Nephron progenitor cell (in vitro differentiated cells): ENCODE measurements around the gene IMMT.

ENCODE experiments used
- DNase-seq: peaks from one replicate; pipeline ENCODE4 v3.0.0; 2021
- H3K27ac Mint-ChIP-seq: 2 replicates; pipeline ENCODE4 v1.8.0; 2021; ENCODE audit warnings: mild to moderate bottlenecking, moderate library complexity, mixed read lengths
- H3K27me3 Mint-ChIP-seq: 2 replicates; pipeline ENCODE4 v1.8.0; 2021; ENCODE audit warnings: mild to moderate bottlenecking, low read depth, mixed read lengths; ENCODE audit not compliant: poor library complexity
- H3K36me3 Mint-ChIP-seq: 2 replicates; pipeline ENCODE4 v1.8.0; 2021; ENCODE audit warnings: low read depth, mixed read lengths
- H3K4me1 Mint-ChIP-seq: 2 replicates; pipeline ENCODE4 v1.8.0; 2021; ENCODE audit warnings: mixed read lengths
- H3K4me3 Mint-ChIP-seq: 2 replicates; pipeline ENCODE4 v1.8.0; 2021; ENCODE audit warnings: mild to moderate bottlenecking, moderate library complexity, mixed read lengths
- H3K9me3 Mint-ChIP-seq: 2 replicates; pipeline ENCODE4 v1.8.0; 2021; ENCODE audit warnings: mild to moderate bottlenecking, moderate library complexity, mixed read lengths
- TF ChIP-seq, protein P1 (sequence below): fragments of 200-600 bp; sonication (generic); IDR thresholded peaks from 2 replicates; pipeline ENCODE4 v1.5.0; 2021; ENCODE audit warnings: antibody characterized with exemption

The IMMT gene

DNA sequence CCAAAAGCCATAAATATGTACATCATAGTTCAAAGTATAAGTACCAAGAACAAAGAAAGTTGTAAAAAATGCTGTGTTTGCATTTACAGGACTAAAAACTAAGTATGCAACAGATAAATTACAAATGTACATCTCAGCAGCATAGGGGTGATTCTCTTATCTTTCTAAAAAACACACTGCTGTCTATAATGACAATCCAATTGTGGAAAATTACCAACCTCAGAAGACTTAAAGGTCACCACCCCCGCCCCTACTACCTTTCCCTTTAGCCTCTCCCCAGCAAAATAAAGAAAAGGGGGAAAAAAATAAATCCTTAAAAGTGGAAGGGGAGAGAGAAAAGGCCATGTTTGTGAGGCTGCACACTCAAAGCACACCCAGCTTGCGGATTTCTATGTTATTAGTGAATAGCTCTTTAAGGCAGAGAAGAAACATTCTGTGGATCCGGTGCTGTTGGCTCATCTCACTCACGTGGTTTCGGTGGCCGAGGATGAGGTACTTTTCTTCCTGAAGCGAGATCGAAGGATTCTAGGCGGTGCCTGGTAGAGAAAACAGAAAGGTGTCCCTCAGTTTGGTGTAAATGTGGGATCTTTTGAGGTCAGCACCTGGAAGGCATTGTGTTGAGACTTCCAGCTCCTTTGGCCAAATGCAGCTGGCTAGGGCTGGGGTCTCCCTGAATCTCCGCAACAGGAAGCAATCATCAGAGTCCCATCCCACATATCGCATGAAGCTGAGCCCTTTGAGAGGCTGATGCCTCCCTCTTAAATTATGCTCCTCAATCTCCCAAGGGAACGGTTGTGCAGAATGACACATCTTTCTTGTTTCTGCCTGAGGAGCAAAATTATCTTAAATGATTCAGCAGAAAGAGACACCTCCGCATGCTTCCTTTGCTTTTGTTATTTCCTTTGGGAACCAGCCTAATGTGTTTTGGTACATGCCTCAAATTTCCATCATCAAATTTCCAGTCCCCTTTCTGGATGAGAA is 21.6 kb upstream of the IMMT start:
- no peak for DNase-seq
- peaks cover 32% of the 10 kb centered on the region for H3K4me1 Mint-ChIP-seq
- no peaks in the 10 kb centered on the region for H3K9me3 Mint-ChIP-seq
- peaks cover 2% of the 10 kb centered on the region for H3K27me3 Mint-ChIP-seq
- no peak overlapping the region for H3K4me3 Mint-ChIP-seq
- peaks cover 15% of the 10 kb centered on the region for H3K36me3 Mint-ChIP-seq
- H3K27ac Mint-ChIP-seq, result peak overlapping the region; percentile 9
- TF ChIP-seq, protein P1, sequence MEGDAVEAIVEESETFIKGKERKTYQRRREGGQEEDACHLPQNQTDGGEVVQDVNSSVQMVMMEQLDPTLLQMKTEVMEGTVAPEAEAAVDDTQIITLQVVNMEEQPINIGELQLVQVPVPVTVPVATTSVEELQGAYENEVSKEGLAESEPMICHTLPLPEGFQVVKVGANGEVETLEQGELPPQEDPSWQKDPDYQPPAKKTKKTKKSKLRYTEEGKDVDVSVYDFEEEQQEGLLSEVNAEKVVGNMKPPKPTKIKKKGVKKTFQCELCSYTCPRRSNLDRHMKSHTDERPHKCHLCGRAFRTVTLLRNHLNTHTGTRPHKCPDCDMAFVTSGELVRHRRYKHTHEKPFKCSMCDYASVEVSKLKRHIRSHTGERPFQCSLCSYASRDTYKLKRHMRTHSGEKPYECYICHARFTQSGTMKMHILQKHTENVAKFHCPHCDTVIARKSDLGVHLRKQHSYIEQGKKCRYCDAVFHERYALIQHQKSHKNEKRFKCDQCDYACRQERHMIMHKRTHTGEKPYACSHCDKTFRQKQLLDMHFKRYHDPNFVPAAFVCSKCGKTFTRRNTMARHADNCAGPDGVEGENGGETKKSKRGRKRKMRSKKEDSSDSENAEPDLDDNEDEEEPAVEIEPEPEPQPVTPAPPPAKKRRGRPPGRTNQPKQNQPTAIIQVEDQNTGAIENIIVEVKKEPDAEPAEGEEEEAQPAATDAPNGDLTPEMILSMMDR, result no peak

DNA sequence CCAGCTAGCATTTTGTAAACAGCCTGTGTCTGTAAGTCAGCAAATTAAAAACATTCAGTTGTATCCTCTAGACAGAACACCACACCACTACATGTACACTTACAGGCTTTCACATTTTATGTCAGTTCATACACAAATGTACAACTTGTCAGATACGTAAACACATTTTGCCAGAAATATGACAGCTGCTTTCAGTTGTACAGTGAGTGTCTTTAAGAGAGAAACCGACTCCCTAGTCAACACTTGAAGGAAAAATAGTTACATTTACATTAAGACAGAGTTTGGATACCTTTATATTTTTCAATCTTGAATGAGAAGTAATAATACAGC is 19.2 kb upstream of the IMMT start:
- no peak overlapping the region for H3K27ac Mint-ChIP-seq
- H3K36me3 Mint-ChIP-seq, result peaks cover 36% of the 10 kb centered on the region
- H3K27me3 Mint-ChIP-seq, result peaks cover 2% of the 10 kb centered on the region
- H3K4me3 Mint-ChIP-seq, result no peak overlapping the region
- H3K4me1 Mint-ChIP-seq, result peaks cover 22% of the 10 kb centered on the region
- no peaks in the 10 kb centered on the region for H3K9me3 Mint-ChIP-seq
- DNase-seq, result no peak
- TF ChIP-seq, protein P1, result no peak

DNA sequence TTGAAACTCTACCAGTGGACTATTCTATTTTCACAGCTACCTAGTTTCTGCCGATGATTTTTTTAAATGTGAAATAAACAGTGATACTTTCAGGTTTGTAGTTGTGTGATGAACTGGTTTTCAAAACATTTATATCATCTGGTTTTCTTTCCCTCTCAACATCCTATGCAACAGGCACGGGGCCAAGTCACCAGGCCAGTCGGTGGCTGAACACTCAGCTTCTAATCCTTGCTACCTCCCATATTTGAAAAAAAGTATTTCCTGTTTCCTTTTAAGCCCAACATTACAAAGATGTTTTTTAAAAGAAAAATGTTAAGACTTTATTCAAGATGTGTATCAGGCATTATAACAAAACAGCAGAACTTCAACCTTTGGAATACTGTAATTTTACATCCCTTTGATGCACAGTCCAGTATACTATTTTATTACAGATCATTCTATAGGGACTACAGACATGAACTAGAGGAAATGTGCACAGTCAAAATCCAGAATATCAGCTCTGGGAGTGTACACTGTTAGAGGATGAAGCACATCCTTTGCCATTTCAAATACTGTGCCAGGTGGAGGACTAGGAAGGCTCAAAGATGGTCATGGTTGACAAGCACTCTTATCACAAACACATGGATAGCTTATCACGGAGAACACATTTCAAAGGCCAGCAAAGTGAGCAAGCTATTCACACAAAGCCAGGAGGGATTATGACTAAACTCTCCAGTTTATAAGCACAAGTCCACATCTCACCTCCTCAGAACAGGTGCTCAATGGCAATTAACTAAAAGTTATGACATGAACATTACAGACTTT is 18.6 kb upstream of the IMMT start:
- no peaks in the 10 kb centered on the region for H3K9me3 Mint-ChIP-seq
- DNase-seq, result no peak
- TF ChIP-seq, protein P1, result no peak
- no peak overlapping the region for H3K4me3 Mint-ChIP-seq
- peaks cover 2% of the 10 kb centered on the region for H3K27me3 Mint-ChIP-seq
- H3K27ac Mint-ChIP-seq, result peak overlapping the region; percentile 2
- peaks cover 22% of the 10 kb centered on the region for H3K4me1 Mint-ChIP-seq
- peaks cover 40% of the 10 kb centered on the region for H3K36me3 Mint-ChIP-seq

DNA sequence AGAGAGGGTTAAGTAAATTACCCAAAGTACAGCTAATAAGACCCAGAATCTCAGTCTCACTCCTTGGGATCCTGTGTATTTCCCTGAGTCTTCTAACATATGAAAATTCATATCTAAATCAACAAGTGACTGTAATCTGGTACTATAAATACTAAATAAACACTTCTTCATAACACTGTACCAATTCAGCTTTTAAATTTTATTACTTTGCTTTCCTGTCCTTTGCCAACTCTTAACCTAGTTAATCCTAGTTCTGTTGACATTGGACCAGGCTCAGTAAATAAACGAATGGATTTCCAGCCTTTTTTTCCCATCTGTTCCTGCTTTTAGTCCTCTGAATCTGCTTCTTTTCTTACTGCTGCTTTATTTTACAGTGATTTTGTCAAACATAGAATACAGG is 17.8 kb upstream of the IMMT start:
- H3K27me3 Mint-ChIP-seq, result peaks cover 2% of the 10 kb centered on the region
- peaks cover 45% of the 10 kb centered on the region for H3K36me3 Mint-ChIP-seq
- H3K27ac Mint-ChIP-seq, result no peak overlapping the region
- DNase-seq, result no peak
- H3K4me1 Mint-ChIP-seq, result peaks cover 19% of the 10 kb centered on the region
- H3K4me3 Mint-ChIP-seq, result no peak overlapping the region
- H3K9me3 Mint-ChIP-seq, result no peaks in the 10 kb centered on the region
- TF ChIP-seq, protein P1, result no peak

DNA sequence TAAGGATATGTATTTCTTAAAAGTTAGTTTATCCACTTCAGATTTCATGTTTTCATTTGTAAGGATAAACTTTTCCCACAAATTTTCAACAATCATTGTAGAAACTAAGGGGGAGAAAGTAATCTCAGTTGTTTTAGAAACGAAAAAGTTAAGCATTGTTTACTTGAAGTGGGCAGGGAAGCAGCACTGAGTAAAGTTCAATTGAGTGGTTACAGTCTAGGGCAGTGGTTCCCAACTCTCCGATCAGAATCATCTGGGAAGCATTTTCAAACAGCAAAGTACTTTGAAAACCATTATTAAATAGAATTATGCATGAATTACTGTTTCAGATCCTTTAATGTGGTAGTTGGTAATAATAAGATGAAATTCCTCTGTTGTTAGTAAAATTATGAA is 16.5 kb upstream of the IMMT start:
- DNase-seq, result no peak
- TF ChIP-seq, protein P1, result no peak
- Mint-ChIP-seq H3K27me3 (no peaks in the 10 kb centered on the region), H3K27ac (no peak overlapping the region), H3K9me3 (no peaks in the 10 kb centered on the region), H3K36me3 (peaks cover 51% of the 10 kb centered on the region), H3K4me3 (no peak overlapping the region), H3K4me1 (peaks cover 6% of the 10 kb centered on the region)
